ENCODE results near the gene TRMT11. TPM values are rescaled to one million over a fixed set of nuclear protein-coding genes. Genes with fewer than 3 reads are reported as not detected.

TRMT11 gene
- total and polyA plus RNA-seq, 4 donors, result 9.9 to 46.1 (median 15.3) TPM

DNA sequence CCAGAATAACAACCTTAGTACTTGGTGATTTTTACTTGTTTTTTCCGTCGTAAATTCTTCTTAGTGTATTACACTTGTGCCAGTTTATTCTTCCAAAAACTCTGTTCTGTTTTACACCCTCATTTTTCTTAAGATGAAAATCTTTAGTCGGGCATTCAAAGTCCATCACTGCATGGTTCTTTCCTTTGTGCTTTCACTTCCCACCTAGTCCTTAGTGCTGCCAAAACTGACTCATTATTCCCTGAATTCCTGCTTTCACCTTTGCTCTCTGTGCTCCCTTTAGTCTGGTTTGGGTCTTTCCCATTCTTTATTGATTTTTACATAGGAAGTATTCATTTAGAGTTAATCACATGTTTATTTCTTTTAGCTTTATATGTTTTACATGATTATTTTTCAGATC is 3.3 kb downstream of the TRMT11 start:
- no peaks in the 10 kb centered on the region for H3K9me3 ChIP-seq (ENCODE audit: control insufficient read depth in 4 of 4, insufficient read depth in 3 of 4, low read length in 3 of 4)
- no peaks in the 10 kb centered on the region for H3K27me3 ChIP-seq (ENCODE audit: control insufficient read depth in 3 of 3, insufficient read depth in 3 of 3, low read length in 2 of 3)
- TF ChIP-seq, protein P1, sequence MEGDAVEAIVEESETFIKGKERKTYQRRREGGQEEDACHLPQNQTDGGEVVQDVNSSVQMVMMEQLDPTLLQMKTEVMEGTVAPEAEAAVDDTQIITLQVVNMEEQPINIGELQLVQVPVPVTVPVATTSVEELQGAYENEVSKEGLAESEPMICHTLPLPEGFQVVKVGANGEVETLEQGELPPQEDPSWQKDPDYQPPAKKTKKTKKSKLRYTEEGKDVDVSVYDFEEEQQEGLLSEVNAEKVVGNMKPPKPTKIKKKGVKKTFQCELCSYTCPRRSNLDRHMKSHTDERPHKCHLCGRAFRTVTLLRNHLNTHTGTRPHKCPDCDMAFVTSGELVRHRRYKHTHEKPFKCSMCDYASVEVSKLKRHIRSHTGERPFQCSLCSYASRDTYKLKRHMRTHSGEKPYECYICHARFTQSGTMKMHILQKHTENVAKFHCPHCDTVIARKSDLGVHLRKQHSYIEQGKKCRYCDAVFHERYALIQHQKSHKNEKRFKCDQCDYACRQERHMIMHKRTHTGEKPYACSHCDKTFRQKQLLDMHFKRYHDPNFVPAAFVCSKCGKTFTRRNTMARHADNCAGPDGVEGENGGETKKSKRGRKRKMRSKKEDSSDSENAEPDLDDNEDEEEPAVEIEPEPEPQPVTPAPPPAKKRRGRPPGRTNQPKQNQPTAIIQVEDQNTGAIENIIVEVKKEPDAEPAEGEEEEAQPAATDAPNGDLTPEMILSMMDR (IDR thresholded peaks at IDR 0.05; ENCODE audit: control extremely low read depth, extremely low read depth), result no peak
- H3K4me3 ChIP-seq, result no peak overlapping the region
- WGBS, 2 donors, result 78 to 92% methylated on average over 3 of the region's 3 CpGs
- DNase-seq (no peak), ATAC-seq (ENCODE audit: insufficient read depth, low FRiP score) (no peak)
- no peak overlapping the region for H3K27ac ChIP-seq (ENCODE audit: low read depth in 1 of 2, low read length in 1 of 2)
- H3K9ac ChIP-seq (ENCODE audit: insufficient read depth in 1 of 2, low read length in 2 of 2), result no peak overlapping the region
- H3K36me3 ChIP-seq (ENCODE audit: control insufficient read depth in 4 of 4, insufficient read depth in 4 of 4, low read length in 4 of 4), result peaks cover 0 to 4% (median 0%) of the 10 kb centered on the region in 4 donors
- H3K4me1 ChIP-seq (ENCODE audit: control insufficient read depth in 5 of 5, insufficient read depth in 5 of 5, low read length in 5 of 5), result peaks cover 0 to 18% (median 6%) of the 10 kb centered on the region in 5 donors

DNA sequence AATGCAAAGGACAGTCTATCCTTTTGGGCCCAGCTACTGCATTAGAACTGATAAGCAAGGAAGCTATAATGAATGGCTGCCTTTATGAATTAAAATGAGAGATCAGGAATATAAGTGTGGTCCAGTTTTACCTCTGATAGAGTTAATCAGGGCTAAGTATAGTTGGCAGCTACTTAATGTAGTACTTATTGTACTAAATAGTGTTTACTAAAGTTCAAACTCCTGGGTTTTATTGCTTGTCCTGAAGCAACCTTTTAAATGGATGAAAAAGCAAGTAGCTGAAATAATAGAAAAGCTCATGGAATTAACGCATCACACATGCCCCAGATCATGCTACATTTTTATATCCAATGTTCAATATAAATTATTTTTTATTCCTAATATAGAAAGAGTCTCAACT is 5.3 kb downstream of the TRMT11 start:
- no peak overlapping the region for H3K9ac ChIP-seq (ENCODE audit: insufficient read depth in 1 of 2, low read length in 2 of 2)
- H3K4me3 ChIP-seq, result no peak overlapping the region
- ATAC-seq (ENCODE audit: insufficient read depth, low FRiP score) (no peak), DNase-seq (no peak)
- 84 to 88% methylated on average over 1 of the region's 1 CpG for WGBS, 2 donors
- no peaks in the 10 kb centered on the region for H3K27me3 ChIP-seq (ENCODE audit: control insufficient read depth in 3 of 3, insufficient read depth in 3 of 3, low read length in 2 of 3)
- H3K4me1 ChIP-seq (ENCODE audit: control insufficient read depth in 5 of 5, insufficient read depth in 5 of 5, low read length in 5 of 5), result peaks cover 0 to 17% (median 3%) of the 10 kb centered on the region in 5 donors
- H3K9me3 ChIP-seq (ENCODE audit: control insufficient read depth in 4 of 4, insufficient read depth in 3 of 4, low read length in 3 of 4), result no peaks in the 10 kb centered on the region
- H3K27ac ChIP-seq (ENCODE audit: low read depth in 1 of 2, low read length in 1 of 2), result no peak overlapping the region
- TF ChIP-seq, protein P1 (IDR thresholded peaks at IDR 0.05; ENCODE audit: control extremely low read depth, extremely low read depth), result no peak
- peaks cover 0 to under 1% (median 0%) of the 10 kb centered on the region in 4 donors for H3K36me3 ChIP-seq (ENCODE audit: control insufficient read depth in 4 of 4, insufficient read depth in 4 of 4, low read length in 4 of 4)

DNA sequence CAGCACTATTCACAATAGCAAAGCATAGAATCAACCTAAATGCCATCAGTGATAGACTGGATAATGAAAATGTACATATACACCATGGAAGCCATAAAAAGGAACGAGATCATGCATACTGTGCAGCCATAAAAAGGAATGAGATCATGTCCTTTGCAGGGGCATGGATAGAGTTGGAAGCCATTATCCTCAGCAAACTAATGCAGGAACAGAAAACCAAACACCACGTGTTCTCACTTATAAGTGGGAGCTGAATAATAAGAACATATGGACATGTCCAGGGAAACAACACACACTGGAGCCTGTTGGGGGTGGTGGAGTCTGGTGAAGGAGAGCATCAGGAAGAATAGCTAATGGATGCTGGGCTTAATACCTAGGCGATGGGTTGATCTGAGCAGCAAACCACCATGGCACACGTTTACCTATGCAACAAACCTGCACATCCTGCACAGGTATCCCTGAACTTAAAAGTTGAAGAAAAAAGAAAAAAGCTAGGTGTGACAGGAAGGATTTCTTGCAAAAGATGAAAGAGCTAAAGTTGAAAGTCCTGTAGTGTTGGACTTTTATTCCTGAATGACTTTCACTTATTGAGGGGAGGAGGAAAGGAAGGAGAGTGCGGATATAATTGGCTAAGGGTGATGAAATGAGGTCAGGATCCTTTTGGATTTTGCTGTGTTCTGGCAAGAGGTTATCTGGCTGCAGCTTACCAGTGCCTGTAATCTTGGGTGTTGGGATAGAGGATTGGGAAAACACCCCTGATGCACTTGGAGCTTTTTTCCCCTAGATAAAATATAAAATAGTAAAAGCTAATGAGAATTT is 8.5 kb downstream of the TRMT11 start:
- 80 to 86% methylated on average over 5 of the region's 5 CpGs for WGBS, 2 donors
- DNase-seq (no peak), ATAC-seq (ENCODE audit: insufficient read depth, low FRiP score) (no peak)
- Histone ChIP-seq H3K4me1 (ENCODE audit: control insufficient read depth in 5 of 5, insufficient read depth in 5 of 5, low read length in 5 of 5) (peaks cover 0 to 6% (median 0%) of the 10 kb centered on the region in 5 donors), H3K27ac (ENCODE audit: low read depth in 1 of 2, low read length in 1 of 2) (no peak overlapping the region), H3K9me3 (ENCODE audit: control insufficient read depth in 4 of 4, insufficient read depth in 3 of 4, low read length in 3 of 4) (no peaks in the 10 kb centered on the region), H3K9ac (ENCODE audit: insufficient read depth in 1 of 2, low read length in 2 of 2) (no peak overlapping the region), H3K4me3 (no peak overlapping the region), H3K36me3 (ENCODE audit: control insufficient read depth in 4 of 4, insufficient read depth in 4 of 4, low read length in 4 of 4) (peaks cover 0 to 5% (median 2%) of the 10 kb centered on the region in 4 donors), H3K27me3 (ENCODE audit: control insufficient read depth in 3 of 3, insufficient read depth in 3 of 3, low read length in 2 of 3) (no peaks in the 10 kb centered on the region)
- TF ChIP-seq, protein P1 (IDR thresholded peaks at IDR 0.05; ENCODE audit: control extremely low read depth, extremely low read depth), result no peak

All from lung (tissue), 12 donors.